DOHH2 (cell line): Measurements from ENCODE around the gene IDUA.

Experiments used
- CTCF ChIP-seq: fragments of 200-600 bp; sonication (generic); IDR thresholded peaks from one replicate; pipeline ENCODE4 v1.5.1; 2014; ENCODE audit warnings: antibody characterized with exemption, mild to moderate bottlenecking, low read depth, low read length; ENCODE audit not compliant: poor library complexity, severe bottlenecking
- EZH2phosphoT487 ChIP-seq: fragments of 200-600 bp; sonication (generic); IDR thresholded peaks from 2 replicates; pipeline ENCODE4 v1.6.1; 2017; ENCODE audit warnings: borderline replicate concordance, mild to moderate bottlenecking, antibody characterized with exemption, low read length, moderate library complexity, mixed read lengths

GRCh38 chr4:967113-968104 lies 19.4 kb upstream of the IDUA start:
- no peak for TF ChIP-seq CTCF
- no peak for TF ChIP-seq EZH2phosphoT487
